SKM-1 treated with dmso at 0.1 percent for 144 hours (cell line): Measurements from ENCODE around the gene TJAP1.
"Not testable (repeated sequence)": the region's sequence is repeated elsewhere in the genome, so short reads cannot be mapped to it uniquely, and the experiment has no call there.

Source experiments
- DNase-seq: peaks from one replicate; lab custom pipeline; 2025; ENCODE audit not compliant: unreplicated experiment; lab: John Stamatoyannopoulos, UW

Gene TJAP1

DNA sequence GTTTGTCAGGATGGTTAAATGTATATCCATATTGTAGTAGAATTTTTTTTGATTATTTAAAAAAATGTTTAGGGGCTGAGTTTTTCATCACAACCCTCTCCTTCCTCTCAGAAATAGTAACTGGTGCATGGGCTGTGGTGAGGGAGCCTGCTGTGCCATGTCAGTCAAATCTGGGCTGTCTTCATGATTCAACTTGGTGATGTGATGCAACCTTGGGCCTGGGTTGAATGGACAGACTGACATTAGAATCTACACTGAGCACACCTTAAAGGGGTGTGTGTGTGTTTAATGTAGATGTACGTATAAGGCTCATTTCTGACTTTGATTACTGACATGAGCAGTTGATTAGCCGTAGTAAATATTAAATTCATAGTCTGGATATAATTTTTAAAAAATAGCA, 3.7 kb downstream of the TJAP1 start:
- DNase-seq = no peak

DNA sequence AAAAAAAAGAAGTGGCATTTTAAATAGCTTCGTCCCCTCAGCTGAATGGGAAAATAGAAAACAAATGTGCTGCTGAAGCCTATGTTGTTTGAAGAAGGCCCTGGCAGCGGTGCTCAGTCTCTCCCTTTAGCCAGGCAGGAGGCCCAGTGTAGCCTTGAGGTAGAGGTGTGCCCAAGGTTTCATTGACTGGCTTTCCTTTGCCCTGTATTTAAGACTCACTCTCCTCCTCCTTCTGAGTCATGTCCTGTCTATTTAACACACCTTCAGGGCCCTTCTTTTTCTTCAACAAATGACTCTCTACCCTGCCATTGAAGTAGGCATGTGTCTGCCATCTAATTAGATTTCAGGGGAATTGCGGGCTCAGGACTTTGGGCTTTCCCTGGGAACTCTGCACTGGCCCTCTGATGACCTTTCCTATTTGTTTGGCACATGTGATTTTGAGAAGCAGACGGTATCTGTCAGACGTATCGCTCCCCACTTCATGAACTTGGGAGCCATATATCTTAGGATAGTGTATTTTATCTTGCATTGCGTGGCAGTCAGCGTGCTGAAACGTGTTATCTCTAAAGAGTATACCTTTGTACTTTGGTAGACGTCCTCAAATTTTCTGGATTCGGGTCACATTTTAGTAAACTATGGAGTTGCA, 4.3 kb downstream of the TJAP1 start:
- no peak for DNase-seq

DNA sequence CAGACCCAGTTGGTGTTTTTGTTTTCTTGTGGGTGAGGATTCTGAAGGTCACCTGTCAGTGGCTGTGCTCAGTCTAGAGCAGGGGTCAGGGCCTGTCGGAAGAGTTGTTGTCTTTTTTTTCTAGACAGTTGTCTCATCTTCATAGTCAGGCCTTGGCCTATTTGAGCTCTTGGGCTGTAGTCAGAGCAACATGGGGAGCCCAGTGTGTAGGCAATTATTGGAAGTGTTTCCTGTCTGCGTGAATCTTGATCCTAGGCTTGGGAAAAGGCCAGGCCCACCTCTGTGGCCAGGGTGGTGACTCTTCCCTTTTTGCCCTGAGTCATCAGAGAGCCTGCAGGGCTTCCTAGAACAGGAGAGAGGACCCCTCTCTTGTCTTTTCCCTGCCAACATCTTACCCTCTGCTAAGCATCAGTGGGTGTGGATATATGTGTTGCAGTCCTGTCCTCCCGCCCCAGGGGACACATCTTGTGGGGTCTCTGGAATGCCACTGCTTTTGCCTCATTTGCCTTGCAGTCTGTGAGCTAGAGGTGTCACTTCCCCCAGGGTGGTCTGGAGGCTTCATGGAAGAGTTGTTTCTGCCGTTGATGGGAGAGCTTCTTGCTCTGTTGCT, 11.4 kb downstream of the TJAP1 start:
- no peak for DNase-seq

DNA sequence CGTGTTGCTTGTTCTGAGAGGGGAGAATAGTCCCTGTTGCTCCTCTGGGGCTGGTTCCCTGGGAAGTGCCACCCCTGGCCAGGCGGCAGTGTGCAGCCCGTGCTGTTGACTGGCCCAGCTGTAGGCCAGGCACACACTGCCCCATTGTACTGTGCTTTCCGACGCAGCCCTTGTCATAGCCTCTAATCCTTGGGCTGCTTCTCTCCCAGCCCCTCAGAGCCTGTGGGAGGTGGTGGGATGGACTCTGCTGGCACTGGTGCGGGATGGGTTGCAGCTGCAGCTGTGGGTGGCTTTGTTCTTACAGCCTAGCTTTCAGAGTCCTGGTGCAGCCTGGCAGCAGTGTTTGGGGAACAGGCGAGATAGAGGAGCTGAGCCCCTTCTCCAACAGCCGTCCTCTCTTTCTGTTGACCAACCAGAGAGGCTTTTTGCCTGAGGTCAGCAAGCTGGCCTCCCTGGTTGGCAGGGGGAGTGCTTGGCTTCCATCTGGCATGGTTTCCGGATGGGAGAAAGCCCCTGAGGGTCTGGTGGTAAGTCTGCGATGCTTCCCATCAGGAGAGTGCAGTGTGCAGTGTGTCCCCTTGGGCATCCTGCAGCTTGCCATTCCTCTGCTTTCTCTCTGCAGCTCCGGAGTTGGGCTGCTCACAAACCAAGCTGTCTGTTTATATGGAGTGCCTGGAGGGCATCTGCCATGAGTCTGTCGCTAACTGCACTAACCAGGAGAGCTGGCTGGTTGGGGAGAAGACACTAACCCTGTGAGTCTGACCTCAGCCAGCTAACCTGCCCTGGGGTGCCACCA, 12.1 kb downstream of the TJAP1 start:
- no peak for DNase-seq

DNA sequence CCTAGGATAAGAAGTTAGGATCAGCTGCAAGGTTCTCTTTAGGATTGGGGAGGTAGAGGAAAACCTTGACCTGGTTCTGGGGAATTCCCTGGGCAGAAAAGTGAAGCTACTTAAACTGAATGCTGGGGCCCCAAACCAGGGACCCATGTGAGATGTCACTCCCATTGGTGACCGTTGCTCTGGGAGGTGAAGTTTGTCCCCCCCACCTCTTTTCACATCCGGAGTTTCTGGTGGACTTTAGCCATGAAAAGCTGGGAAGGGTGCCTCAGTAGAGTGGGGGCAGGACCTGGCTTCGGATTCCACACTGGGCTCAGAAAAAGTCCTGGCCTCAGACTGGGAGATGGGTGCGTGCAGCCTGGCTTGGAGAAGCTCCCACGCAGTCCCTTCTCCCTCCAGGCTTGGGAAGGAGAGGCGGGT, 13.2 kb downstream of the TJAP1 start:
- DNase-seq = no peak

DNA sequence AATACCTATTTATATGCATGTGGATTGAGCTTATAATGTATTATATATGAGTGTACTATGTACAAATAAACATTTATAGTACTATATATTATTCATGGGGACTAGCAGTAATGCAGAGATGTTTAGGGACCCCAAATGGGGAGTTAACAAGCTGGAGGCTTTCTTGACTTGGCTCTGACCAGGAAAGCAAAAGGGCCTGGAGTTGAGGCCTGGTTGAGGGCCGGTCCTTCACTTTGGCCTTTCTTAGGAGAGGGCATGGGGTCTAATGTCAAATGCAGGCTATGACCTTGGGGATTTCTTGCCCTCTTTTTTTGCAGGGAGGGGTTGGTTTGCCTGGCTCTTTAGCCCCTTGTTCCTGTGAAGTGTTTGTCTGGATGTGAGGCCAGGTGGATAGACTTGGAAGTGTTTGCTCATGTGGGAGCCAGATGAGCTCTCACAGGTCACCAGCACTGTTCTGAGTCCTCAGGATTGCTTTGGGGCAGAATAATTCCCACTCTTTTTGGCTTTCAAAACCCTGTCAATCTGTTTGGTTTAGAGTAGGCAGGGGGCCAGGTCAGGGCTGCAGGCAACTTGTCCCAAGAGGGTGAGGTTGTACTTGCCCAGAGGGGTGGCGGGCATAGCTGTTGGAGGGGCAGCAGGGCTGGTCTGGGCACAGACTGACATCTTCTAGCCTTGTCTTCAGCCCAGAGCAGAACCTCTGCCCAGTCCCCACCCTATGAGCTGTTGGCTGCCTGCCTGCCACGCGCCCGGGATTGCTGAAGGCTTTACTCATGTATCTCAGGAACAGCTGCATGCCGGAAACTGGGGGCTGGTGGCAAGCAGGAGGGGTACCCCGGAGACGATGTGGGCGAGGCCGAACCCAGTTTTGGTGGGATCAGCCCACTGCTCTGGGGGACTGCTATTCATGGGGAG, 14.6 kb downstream of the TJAP1 start:
- no peak for DNase-seq

DNA sequence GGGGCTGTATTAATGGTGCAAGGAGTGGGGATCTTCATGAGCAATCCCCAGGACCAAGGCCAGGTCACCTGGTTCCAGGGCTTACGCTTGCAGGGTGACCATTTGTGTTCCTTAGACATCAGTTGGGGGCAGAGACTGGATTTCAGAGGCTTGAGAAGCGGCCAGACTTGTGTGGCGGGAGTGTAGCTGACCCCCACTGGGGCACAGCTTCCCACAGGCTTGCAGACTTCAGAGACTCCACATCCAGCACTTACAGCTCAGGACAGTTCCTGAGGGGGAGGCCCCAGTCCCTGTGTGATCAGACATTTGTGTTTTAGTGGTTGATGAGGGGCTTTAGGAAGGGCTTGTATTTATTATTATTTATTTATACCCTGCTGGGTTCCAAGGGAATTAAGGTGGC, 15.3 kb downstream of the TJAP1 start:
- DNase-seq = no peak

DNA sequence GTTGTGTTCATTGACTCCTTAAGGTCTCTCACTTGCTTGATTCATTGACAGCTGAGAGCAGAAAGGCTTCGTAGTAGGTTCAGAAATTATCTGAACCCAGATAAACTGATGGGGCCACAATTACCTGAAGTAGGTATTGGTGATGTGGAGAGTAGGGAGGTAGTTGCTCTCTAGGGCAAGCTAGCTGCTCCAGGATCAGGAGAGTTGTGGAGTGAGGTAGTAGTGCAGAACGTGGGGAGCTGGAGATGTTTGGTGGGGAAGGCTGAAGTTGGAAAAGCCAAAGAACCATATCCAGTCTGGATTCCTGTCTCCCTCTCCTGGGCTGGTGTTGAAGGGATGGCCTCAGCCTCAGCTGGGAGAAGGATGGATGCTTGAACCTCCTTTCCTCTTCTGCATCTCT, 15.9 kb downstream of the TJAP1 start:
- DNase-seq = no peak

DNA sequence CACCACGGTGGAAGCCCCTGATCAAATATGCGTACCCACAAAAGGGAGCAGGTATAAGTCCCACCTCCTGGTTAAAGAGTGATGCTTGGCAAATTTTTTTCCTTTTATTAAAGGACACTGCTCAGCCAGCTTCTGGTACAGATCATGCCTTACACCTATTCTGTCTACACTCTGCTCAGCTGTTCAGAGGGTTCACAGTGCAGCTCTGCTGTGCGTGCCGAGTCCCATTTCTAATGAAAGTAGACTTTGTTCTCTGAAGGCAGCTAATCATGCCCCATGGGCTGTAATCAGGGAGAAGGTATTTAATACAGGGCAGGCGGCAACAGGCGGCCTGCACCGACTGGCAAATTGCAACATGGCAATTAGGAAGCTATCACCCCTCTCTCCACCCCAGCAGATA, 16.5 kb downstream of the TJAP1 start:
- no peak for DNase-seq

DNA sequence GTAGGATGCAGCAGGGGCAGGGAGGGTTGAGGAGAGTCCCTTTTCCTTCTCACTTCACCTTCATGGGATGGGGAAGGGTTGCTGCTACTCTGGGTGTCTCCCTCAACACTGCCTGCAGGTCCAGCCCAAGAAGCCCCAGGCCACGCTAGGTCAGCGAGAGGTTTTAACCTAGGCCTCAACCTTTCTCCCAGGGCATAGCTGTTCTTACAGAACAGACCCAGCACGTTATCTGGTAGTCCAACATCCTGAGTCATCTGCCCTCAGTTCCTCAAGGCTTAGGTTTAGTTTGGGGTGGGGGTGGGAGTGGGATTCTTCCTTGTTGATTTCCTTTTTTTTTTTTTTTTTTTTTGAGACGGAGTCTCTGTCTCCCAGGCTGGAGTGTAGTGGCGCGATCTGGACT, 17.0 kb downstream of the TJAP1 start:
- no peak for DNase-seq

DNA sequence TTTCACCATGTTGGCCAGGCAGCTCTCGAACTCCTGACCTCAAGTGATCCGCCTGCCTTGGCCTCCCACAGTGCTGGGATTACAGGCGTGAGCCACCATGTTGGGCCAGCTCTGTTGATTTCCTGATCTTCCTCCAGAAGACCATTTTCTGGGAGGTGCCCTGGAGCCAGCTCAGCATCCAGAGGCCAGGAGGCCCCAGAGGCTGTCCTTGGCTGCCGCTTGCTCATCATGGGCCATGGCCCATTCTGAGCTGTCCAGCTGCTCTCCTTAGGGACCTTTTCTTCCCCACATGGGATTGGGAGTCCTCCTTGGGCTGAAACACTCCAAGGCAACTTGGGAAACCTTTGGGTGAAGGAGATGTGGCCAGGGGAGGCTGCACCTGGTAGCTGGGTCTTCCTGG, 17.4 kb downstream of the TJAP1 start:
- no peak for DNase-seq

DNA sequence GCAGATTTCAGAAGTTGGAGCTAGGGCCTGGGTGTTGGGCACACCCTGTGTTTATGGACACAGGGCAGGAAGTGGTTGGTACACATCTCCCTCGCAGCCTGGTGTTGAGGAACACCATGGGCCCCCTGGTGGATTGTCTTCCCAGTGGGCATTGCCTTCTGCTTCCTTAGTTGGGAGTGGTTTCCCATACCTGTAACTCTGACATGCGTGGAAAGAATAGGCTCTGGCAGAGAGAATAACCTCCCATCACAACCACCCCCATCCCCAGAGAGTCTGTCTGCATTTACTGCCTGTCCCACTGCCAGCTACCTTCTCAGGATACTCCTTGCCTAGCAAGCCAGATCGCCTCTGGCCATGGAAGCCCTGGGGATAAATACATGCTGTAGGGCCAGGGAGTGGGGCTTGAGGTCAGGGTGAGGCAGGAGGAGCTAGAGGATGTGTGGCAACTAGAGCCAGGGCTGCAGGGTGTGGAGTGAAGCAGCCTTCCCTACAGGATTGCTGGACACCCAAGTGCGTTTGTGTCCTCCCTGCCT, 18.1 kb downstream of the TJAP1 start:
- no peak for DNase-seq

DNA sequence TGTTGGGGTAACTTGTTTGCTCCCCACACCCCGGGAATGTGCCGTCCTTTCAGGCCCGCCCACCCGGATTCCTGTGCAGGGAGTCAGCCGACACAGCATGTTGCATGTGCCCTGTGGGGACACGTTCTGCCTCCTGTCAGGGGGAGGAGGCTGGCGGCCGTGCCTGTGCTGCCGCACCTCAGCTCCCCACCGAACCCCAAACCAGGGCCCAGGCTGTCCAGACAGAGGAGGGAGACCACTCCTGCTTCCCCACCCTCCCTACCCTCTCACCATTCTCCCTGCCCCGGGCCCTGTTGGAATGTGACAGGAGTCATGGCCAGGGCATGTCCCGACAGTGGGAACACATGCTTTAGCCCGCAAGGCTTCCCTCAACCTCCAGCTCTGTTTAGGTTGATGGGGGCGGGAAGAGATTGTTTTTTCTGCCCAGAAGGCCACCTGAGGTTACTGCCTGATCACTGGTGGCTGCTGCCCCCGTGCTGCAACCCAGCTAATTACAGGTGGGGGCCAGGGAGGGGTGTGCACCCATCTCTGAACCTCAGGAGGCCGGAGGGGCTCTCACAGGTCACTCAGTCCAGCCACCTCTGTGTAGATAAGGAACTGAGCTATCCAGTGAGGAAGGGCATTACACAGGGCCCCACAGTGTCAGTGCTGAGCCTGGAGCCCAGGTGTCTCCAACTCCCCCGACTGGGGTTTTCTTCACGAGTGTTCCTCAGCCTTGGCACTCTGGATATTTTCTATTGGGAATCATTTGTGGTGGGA, 19.2 kb downstream of the TJAP1 start:
- DNase-seq = no peak

DNA sequence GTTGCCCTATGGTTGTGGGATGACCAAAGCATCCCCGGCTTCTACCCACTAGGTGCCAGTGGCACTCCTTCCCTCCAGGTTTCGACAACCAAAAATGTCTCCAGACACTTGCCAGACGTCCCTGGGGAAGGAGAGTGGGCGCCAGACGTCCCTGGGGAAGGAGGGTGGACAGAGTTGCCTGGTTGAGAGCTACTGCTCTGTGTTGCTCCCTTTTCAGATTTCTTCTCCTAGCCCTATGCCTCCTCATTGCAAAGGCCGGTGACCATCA, 19.7 kb downstream of the TJAP1 start:
- DNase-seq = no peak

DNA sequence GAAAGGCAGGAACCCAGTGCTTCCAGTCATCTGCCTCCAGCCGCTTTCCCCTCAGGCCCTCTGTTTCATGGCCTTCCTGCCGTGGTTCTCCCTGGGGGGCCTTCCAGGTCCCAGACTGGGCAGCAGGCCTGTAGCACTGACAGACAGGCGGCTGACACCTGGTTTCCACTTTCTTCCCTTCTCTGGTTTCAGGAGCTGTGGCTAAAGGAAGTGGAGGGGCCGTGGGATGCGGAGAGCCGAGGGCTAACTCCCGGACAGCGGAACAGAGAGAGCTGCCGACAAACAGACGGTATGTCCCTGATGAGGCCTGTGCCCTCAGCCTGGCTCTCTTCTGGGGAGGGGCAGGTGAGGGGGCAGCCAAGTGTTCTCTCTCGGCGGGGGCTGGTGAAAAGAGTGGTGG, 20.3 kb downstream of the TJAP1 start:
- DNase-seq = no peak

DNA sequence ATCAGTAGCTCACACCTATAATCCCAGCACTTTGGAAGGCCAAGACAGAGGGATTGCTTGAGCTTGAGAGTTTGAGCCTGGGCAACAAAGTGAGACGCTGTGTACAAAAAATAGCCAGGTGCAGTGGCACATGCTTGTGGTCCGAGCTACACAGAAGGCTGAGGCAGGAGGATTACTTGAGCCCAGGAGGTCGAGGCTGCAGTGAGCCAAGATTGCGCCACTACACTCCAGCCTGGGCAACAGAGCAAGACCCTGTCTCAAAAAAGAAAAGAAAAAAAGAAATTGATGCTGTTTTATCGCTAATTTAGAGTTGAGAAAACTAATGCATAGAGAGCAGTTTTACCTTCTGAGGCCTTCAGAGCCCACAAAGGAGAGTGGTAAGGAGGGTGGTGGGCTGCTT, 20.9 kb downstream of the TJAP1 start:
- not testable (repeated sequence) for DNase-seq

DNA sequence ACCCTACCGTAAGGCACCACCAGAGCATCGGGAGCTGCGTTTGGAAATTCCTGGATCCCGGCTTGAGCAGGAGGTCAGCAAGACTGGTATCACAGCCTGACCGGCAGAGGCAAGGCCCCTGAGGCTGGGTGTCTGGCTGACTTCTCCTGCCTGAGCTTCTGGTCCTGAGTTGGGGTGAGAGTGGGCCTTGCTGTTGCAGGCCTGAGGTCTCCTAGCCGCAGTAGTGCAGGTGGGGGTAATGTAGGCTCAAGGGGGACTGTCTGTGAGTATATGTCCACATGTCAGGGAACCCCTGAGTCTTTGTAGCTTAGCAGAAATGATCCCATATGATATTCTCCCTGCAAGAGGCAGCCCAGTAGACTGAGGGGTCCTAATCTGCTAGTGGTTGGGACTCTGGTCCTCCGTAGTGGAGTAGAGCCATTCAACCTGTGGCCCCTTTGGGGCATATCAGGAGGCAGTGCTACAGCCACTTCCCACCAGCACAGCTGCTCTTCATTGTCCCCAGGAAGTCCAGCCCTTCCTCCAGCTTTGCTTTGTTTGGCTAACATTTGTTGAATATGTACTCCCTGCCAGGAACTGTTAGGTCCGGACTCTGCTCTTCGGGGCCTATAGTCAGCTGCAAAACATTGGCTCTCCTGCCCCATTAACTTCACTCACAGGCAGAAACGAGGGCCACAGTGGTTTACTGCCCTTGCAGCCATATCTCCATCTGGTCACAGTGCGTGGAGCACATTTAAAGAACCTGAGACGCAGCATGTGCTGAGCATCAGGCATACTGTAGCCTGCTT, 21.9 kb downstream of the TJAP1 start:
- DNase-seq = no peak

DNA sequence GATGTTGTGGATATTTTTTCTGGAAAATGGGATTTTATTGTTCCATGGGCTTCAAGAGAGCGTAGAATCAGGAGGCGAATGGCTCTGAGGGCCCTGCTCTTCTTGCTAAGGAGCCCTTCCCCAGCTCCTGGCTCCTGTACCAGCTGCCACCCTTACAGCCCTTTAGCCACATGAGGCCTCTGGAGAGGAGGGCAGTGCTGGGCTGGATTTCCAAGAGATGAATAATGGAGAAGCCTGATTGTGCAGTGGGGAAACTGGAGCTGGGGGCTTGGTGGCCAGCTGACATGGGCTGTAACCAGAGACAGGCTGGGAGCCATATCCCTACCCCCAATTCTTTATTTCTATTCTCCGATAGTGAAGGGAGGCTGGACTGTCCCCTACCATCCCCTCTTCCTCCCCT, 23.6 kb downstream of the TJAP1 start:
- no peak for DNase-seq

DNA sequence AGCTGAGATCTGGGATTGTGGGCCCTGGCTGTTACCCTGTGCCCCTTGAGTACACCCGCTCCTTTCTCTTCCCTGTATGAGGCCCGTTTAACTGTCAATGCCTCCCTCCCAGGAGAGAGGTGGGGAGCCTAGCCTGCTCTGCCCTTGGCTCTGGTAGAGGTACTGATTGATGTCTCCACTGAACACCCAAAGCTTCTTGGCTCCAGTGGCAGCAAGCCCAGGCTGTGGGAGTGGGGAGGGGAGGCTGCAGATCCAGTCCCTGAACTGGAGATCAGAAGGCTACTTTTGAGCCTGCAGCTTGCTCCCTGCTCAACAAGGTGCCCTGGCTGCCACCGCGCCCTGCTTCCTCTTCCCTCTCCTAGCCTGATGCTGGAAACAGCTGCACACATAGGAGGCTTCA, 25.3 kb downstream of the TJAP1 start:
- DNase-seq = no peak

DNA sequence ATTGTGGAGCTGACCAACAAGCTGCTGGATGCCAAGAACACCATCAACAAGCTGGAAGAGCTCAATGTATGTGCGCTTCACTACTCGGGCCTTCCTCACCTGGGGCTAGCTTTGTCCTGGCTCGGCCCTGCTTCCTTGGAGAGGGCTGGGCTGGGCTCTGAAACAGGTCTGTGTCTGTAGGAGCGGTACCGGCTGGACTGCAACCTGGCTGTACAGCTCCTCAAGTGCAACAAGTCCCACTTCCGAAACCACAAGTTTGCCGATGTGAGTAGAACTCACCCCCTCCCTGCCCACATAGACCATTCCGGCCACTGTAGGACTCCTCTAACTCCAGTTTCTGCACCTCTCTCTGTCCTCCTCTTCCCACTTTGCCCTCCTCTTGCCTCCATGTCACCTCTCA, 26.1 kb downstream of the TJAP1 start:
- DNase-seq = no peak
